Erythroblast (primary cell): Measurements from ENCODE around the gene CDK1.

Experiments used
- GATA1 ChIP-seq: IDR thresholded peaks from 2 replicates; pipeline ENCODE4 v1.6.1; 2011; ENCODE audit warnings: low read depth, mild to moderate bottlenecking, control low read depth, low read length, moderate library complexity
- POLR2A ChIP-seq: IDR thresholded peaks from 2 replicates; pipeline ENCODE4 v1.6.1; 2011; ENCODE audit warnings: mild to moderate bottlenecking, low read length

GRCh38 chr10:60737242-60737641, 41.0 kb upstream of the CDK1 start:
- TF ChIP-seq POLR2A: no peak
- no peak for TF ChIP-seq GATA1
